GM12878 (cell line): Measurements from ENCODE around the gene LPIN1. TPM values are rescaled to one million over a fixed set of nuclear protein-coding genes. Genes with fewer than 3 reads are reported as not detected.

Experiments
- ATAC-seq: fragments of 200-7000 bp; cut with Tn5 transposase; 3 replicates; pipeline ENCODE4 v1.9.1; 2020; ENCODE audit warnings: mild to moderate bottlenecking, moderate library complexity
- BruUV-seq: library from RNA; stranded (reverse); fragments of 400-500 nt; replicated peaks from 2 replicates; lab custom pipeline; 2021; lab: Mats Ljungman, UMichigan
- CTCF ChIA-PET: fragments of 300-600 bp; sonication (Branson Sonifier 250); formaldehyde crosslinking; extraction: SDS; loops from one replicate; lab custom pipeline; 2021; ENCODE audit warnings: inconsistent platforms; lab: Yijun Ruan, JAX
- POLR2A ChIA-PET: fragments of 350-600 bp; formaldehyde crosslinking; extraction: SDS; loops from one replicate; lab custom pipeline; 2021; ENCODE audit warnings: inconsistent platforms; lab: Charles Lee
- RAD21 ChIA-PET: fragments of 300-600 bp; sonication (Branson Sonifier 250); formaldehyde crosslinking; loops from one replicate; lab custom pipeline; 2023; ENCODE audit warnings: antibody characterized with exemption; ENCODE audit not compliant: unreplicated experiment; lab: Charles Lee
- SMC1A ChIA-PET: fragments of 300-600 bp; sonication (Branson Sonifier 250); formaldehyde crosslinking; loops from one replicate; lab custom pipeline; 2023; ENCODE audit not compliant: unreplicated experiment, uncharacterized antibody; lab: Charles Lee
- DNase-seq: peaks from one replicate; pipeline ENCODE4 v3.0.0-alpha.2; 2011; ENCODE audit warnings: low read depth, low spot score
- FAIRE-seq: peaks from 3 replicates; lab custom pipeline; 2011; peaks lifted over from hg19 to GRCh38; lab: Jason Lieb, UNC
- H2AFZ ChIP-seq: 2 replicates; pipeline ENCODE4 v1.6.0; 2011; ENCODE audit warnings: low read depth, low read length, control low read depth; ENCODE audit not compliant: control insufficient read depth
- H3K27ac ChIP-seq: 2 replicates; pipeline ENCODE4 v1.5.1; 2011; ENCODE audit warnings: control low read depth; ENCODE audit not compliant: control insufficient read depth, insufficient read depth
- H3K27me3 ChIP-seq, 2 experiments: replicated peaks in 1 of 2; 2 replicates each; pipeline versions ENCODE4 v1.6.0 to v1.6.1; 2011; ENCODE audit warnings: low read length in 1 of 2; ENCODE audit not compliant: control insufficient read depth in 2 of 2, insufficient read depth in 2 of 2
- H3K36me3 ChIP-seq, 2 experiments: 2 replicates each; pipeline ENCODE4 v1.5.1; 2011; ENCODE audit warnings: low read length in 1 of 2; ENCODE audit not compliant: control insufficient read depth in 2 of 2, insufficient read depth in 2 of 2
- H3K4me1 ChIP-seq: 2 replicates; pipeline ENCODE4 v1.6.1; 2011; ENCODE audit warnings: mild to moderate bottlenecking, low read length, moderate library complexity, mixed read lengths; ENCODE audit not compliant: control insufficient read depth, insufficient read depth
- H3K4me2 ChIP-seq: 2 replicates; pipeline ENCODE4 v1.6.0; 2011; ENCODE audit warnings: control low read depth; ENCODE audit not compliant: control insufficient read depth, insufficient read depth
- H3K4me3 ChIP-seq: fragments of 200-600 bp; sonication (generic); 2 replicates; pipeline ENCODE4 v1.5.1; 2016
- H3K79me2 ChIP-seq: 2 replicates; pipeline ENCODE4 v1.6.0; 2011; ENCODE audit warnings: low read length; ENCODE audit not compliant: control insufficient read depth, insufficient read depth
- H3K9ac ChIP-seq: 2 replicates; pipeline ENCODE4 v1.8.0; 2011; ENCODE audit warnings: low read length, control low read depth, mixed read lengths; ENCODE audit not compliant: control insufficient read depth, insufficient read depth
- H3K9me3 ChIP-seq: replicated peaks from 3 replicates; pipeline ENCODE4 v1.5.1; 2011; ENCODE audit warnings: mild to moderate bottlenecking, low read length; ENCODE audit not compliant: control insufficient read depth, insufficient read depth
- H4K20me1 ChIP-seq: 2 replicates; pipeline ENCODE4 v1.6.0; 2011; ENCODE audit not compliant: control insufficient read depth, insufficient read depth
- SREBF1 ChIP-seq: IDR thresholded peaks from 2 replicates; pipeline ENCODE4 v1.6.1; 2012; ENCODE audit warnings: mild to moderate bottlenecking, low read length
- ZBTB4 ChIP-seq: fragments of 450-650 bp; formaldehyde crosslinking; IDR thresholded peaks from 2 replicates; pipeline ENCODE4 v1.4.0; 2022; ENCODE audit warnings: mild to moderate bottlenecking, moderate library complexity
- WGBS: methylation state at CpG from one replicate; pipeline ENCODE4 v1.1.6; 2016; ENCODE audit warnings: low lambda C conversion rate; ENCODE audit not compliant: insufficient replicate concordance, insufficient coverage; ENCODE audit errors: missing lambda C conversion rate; 5-methylcytosine and 5-hydroxymethylcytosine counted together
- in situ Hi-C: fragments of 300-500 bp; cut with MboI; formaldehyde crosslinking; loops from 9 replicates; pipeline ENCODE4 v1.14.3; 2018; ENCODE audit warnings: mixed read lengths
- intact Hi-C: fragments of 100-400 bp; cut with micrococcal nuclease; formaldehyde crosslinking; loops from one replicate; pipeline ENCODE4 v1.14.2; 2022; ENCODE audit not compliant: unreplicated experiment
- polyA plus RNA-seq, 11 experiments: library from polyadenylated mRNA; depleted of rRNA in 4 of 11; unstranded in 6 of 11; stranded (reverse) in 5 of 11; fragments of >200 nt; fragmentation: Nextera tagmentation in 4 of 11; fragmentation: Illumina TruSeq in 1 of 11; extraction: Ambion mirVana in 4 of 11; extraction: Trizol in 1 of 11; gene quantifications; 1 replicate in 1 of 11; 2 replicates in 10 of 11; pipeline versions ENCODE4 v1.2.1 to v1.2.3, GENCODE V29; 2011 to 2016; ENCODE audit warnings: inconsistent platforms in 2 of 11, missing spikeins in 2 of 11, low read depth in 1 of 11
- total RNA-seq, 4 experiments: library from RNA; depleted of rRNA in 3 of 4; stranded (reverse); fragments of >200 nt in 3 of 4; fragmentation: Illumina TruSeq in 1 of 4; extraction: Trizol in 1 of 4; gene quantifications; 2 replicates each; pipeline versions ENCODE4 v1.2.1 to v1.2.3, GENCODE V29; 2013 to 2021

Gene LPIN1
- total and polyA plus RNA-seq, 10 of the 15 experiments (the other 5 are each of a cell fraction or from before 2014, with no cell fraction given) = 18.8 to 82.5 (median 50.3) TPM

GRCh38 chr2:11765501-11765900 lies 19.1 kb downstream of the LPIN1 start:
- Histone ChIP-seq H3K27ac (no peak overlapping the region), H3K4me1 (no peaks in the 10 kb centered on the region), H3K36me3 (peaks cover 11 to 29% of the 10 kb centered on the region in 2 experiments; a peak in 3 of 4 replicates), H3K4me2 (no peak overlapping the region)
- no TSS peak for BruUV-seq
- 85% methylated on average over 13 of the region's 13 CpGs for WGBS
- TF ChIP-seq ZBTB4 (no peak), SREBF1 (no peak)
- TF ChIP-seq, all 136 proteins: peak for 0
- POLR2A ChIA-PET = interaction anchor here (0.9 to 1.5 kb wide), 2 partner anchors 11 to 21 kb away, joined by 3 read pairs; no protein-coding TSS in a partner anchor
- RAD21 ChIA-PET = interaction anchor here (1.0 to 1.1 kb wide), 2 partner anchors 14 kb away, joined by 3 to 4 read pairs; no protein-coding TSS in a partner anchor
- ATAC-seq = no peak
- FAIRE-seq = no peak
- intact Hi-C loops = no loop called here
- no peaks in the 10 kb centered on the region for H3K27me3 ChIP-seq
- SMC1A ChIA-PET = interaction anchor here (1.2 to 1.7 kb wide), 3 partner anchors 9 to 47 kb away, joined by 3 to 11 read pairs (median 3); no protein-coding TSS in a partner anchor
- no peak overlapping the region for H2AFZ ChIP-seq
- no peak for DNase-seq
- no peak overlapping the region for H3K4me3 ChIP-seq
- in situ Hi-C loops = no loop called here
- H3K9me3 ChIP-seq = no peaks in the 10 kb centered on the region
- H3K79me2 ChIP-seq = no peaks in the 10 kb centered on the region
- no peaks in the 10 kb centered on the region for H4K20me1 ChIP-seq
- no peak overlapping the region for H3K9ac ChIP-seq
- CTCF ChIA-PET = interaction anchor here (1.1 to 3.6 kb wide), 4 partner anchors 8 to 26 kb away, joined by 3 to 18 read pairs (median 6); no protein-coding TSS in a partner anchor
